Heart right ventricle (tissue), 16 donors: ENCODE results near the gene SIK1. TPM values are rescaled to one million over a fixed set of nuclear protein-coding genes. Genes with fewer than 3 reads are reported as not detected.
A peak's percentile ranks its signal among the peaks of the same experiment; 100 is the strongest.
"Not testable (repeated sequence)": the region's sequence is repeated elsewhere in the genome, so short reads cannot be mapped to it uniquely, and the experiment has no call there.

Source experiments
- ATAC-seq, 8 donors: fragments of 200-7000 bp; cut with Tn5 transposase; one replicate each; pipeline ENCODE4 v1.9.1; 2020; ENCODE audit warnings: mild to moderate bottlenecking in 8 of 8, moderate library complexity in 8 of 8, moderate number of reproducible peaks in 1 of 8
- DNase-seq, 2 donors: peaks; one replicate each; pipeline ENCODE4 v3.0.0-alpha.2; 2020
- H3K27ac ChIP-seq, 10 donors: fragments of 200-600 bp; sonication (generic) in 2 of 10; one replicate each; pipeline versions ENCODE4 v1.5.0 to v1.8.0; 2020 to 2022; ENCODE audit warnings: mild to moderate bottlenecking in 3 of 10
- H3K27me3 ChIP-seq, 7 donors: fragments of 200-600 bp; one replicate each; pipeline ENCODE4 v1.8.0; 2021 to 2022; ENCODE audit warnings: mild to moderate bottlenecking in 2 of 7
- H3K36me3 ChIP-seq, 9 donors: fragments of 200-600 bp; sonication (generic) in 1 of 9; one replicate each; pipeline versions ENCODE4 v1.5.0 to v1.8.0; 2020 to 2022; ENCODE audit warnings: mild to moderate bottlenecking in 2 of 9
- H3K4me1 ChIP-seq, 9 donors: fragments of 200-600 bp; sonication (generic) in 1 of 9; one replicate each; pipeline versions ENCODE4 v1.5.0 to v1.8.0; 2020 to 2022; ENCODE audit warnings: mild to moderate bottlenecking in 4 of 9
- H3K4me3 ChIP-seq, 10 donors: fragments of 200-600 bp; sonication (generic) in 2 of 10; one replicate each; pipeline versions ENCODE4 v1.5.0 to v1.8.0; 2020 to 2022; ENCODE audit warnings: mild to moderate bottlenecking in 7 of 10, moderate library complexity in 2 of 10
- H3K9me3 ChIP-seq, 11 donors: fragments of 200-600 bp in 10 of 11; sonication (generic) in 2 of 11; one replicate each; pipeline versions ENCODE4 v1.5.0 to v1.8.0; 2013 to 2022; ENCODE audit warnings: mild to moderate bottlenecking in 2 of 11, control low read depth in 1 of 11, moderate library complexity in 1 of 11
- WGBS, 2 donors: extraction: QIAGEN DNeasy Blood & Tissue Kit; methylation state at CpG; one replicate each; pipeline ENCODE4 v1.1.7; 2013; ENCODE audit warnings: inconsistent platforms in 1 of 2; 5-methylcytosine and 5-hydroxymethylcytosine counted together
- intact Hi-C, 10 donors: fragments of 100-400 bp; cut with DNase I; formaldehyde crosslinking; loops; one replicate each; pipeline versions ENCODE4 v1.11.1 to v1.14.2; 2022
- long read RNA-seq, 3 donors: library from polyadenylated mRNA; unstranded; transcript quantifications; one replicate each; pipeline ENCODE4 v2.0.0, GENCODE V29; 2020 to 2021
- polyA plus RNA-seq, 2 donors: library from polyadenylated mRNA; stranded (reverse); fragments of 200-250 nt; gene quantifications; one replicate each; pipeline ENCODE4 v1.2.3, GENCODE V29; 2013
- total RNA-seq, 10 donors: library from RNA; stranded (reverse); fragmentation: NEBNext Ultra II Directional in 3 of 10; extraction: Animal tissue kit (Norgen Biotek cat#: 25700) in 3 of 10; gene quantifications; one replicate each; pipeline versions ENCODE4 v1.2.1 to v1.2.4, GENCODE V29; 2021 to 2023
- TF ChIP-seq, protein P1 (sequence below), 9 donors: fragments of 200-600 bp; sonication (generic) in 2 of 9; IDR thresholded peaks; one replicate each; pipeline versions ENCODE4 v1.5.0 to v1.8.0; 2021 to 2022; ENCODE audit warnings: antibody characterized with exemption in 9 of 9, mild to moderate bottlenecking in 5 of 9, moderate library complexity in 1 of 9
- donor health status: Arrhythmogenic right ventricular cardiomyopathy.
- donor health status: ischemic (EF 13 %, LVEDD 7.1; RV severe dilation, severe dysfunction).
- donor health status: healthy with polysubstance abuse.
- donor health status: DM: no; HTN: yes; CAD: no.
- donor health status: DM: no; HTN: no; CAD: no.
- donor health status: ischemic (EF 25% LVEDD 6.9; RV normal size, moderate dysfunction).
- donor health status: ischemic (EF 25% LVEDD 5.7; RV mildly dilated, moderate dysfunction).
- donor health status: healthy.
- donor health status: DM: yes; HTN: yes; CAD: no.
- donor health status: Ischemic cardiomyopathy.
- donor health status: ischemic (EF 35%, LVEDD 5.7; RV mildly dilated, moderate dysfunction).
- donor health status: nonischemic (EF 11% LVEDD 7.7; RV severe dilation, severe dysfunction).
- donor health status: DM: yes; HTN: yes; CAD: no.
- donor health status: PGD.
- donor health status: ischemic (EF 29% LVEDD 5.4; RV normal size, mild dysfunction).
- donor health status: nonischemic (EF 23%, LVEDD 6.1; RV moderate dilation, normal function).

Gene SIK1
- total RNA-seq (100 to 1,000 TPM in 1 of 10 donors, 10 to 100 TPM in 7, 1 to 10 TPM in 2; 4.3 to 109 (median 21.9) TPM), polyA plus RNA-seq (1 to 10 TPM; 3.1 to 3.3 TPM)
- long read RNA-seq, donor 1, full-length matches to known transcripts, result 2 of 9 reads
- long read RNA-seq, donor 1, partial matches to known transcripts, result 1 of 9 reads
- long read RNA-seq, donor 1, other reads (novel, unspliced or antisense), result 6 of 9 reads
- long read RNA-seq, donor 2, result 0 reads
- long read RNA-seq, donor 3, partial matches to known transcripts, result 8 of 30 reads
- long read RNA-seq, donor 3, other reads (novel, unspliced or antisense), result 22 of 30 reads

DNA sequence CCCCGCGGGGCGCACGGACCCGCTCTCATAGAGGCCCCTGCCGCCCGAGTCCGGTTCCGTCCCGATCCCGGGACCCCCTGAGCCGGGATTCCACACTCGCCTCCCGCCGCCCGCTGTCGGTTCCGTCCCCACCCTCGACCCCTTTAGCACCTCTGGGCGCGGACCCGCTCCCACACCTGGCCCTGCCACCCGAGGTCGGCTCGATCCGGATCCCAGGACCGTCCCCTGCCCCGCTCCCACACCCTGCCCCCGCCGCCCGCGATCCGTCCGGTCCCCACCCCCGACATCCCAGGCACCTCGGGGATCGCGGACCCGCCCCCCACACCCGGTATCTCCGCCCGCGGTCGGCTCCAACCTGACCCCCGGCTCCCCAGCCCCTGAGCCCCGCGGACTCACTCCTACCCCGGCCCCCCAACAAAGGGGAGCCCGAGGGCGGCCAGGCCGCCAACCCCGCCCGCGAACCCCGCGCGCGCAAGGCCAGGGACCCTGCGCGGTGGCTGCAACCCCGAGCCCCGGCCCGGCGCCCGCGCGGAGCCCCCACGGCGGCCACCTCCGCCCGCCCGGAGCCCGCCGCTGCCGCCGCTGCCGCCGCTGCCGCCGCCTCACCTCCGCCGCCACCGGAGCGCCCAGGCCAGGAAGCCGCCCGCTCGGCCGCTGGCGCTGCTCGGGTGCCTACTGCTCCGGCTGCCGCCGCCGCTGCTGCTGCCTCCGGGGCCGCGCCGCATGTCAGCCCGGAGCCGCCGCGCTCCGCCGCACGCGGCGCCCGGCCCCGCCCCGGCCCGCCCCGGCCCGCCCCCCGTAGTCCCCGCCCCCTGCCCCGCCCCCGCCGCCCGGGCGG is at the start of gene SIK1:
SIK1 (minus strand) TSS at position 728 of the 838 bp plus-strand sequence. CDS start 953 bp downstream, outside the sequence.
- H3K9me3 ChIP-seq, intact Hi-C loops, H3K4me1 ChIP-seq, H3K27me3 ChIP-seq, DNase-seq, H3K36me3 ChIP-seq: not testable (repeated sequence)
- ATAC-seq, result peak in 5 of 8 donors; percentile 3 to 39 (median 7)
- WGBS, 2 donors, result 2% methylated on average over 16 of the region's 120 CpGs; no CpG with 5 or more reads in 1 of the 2 donors
- Histone ChIP-seq H3K27ac (peak within 1 kb of the TSS in 1 of 10 donors; percentile 47), H3K4me3 (peak within 1 kb of the TSS in 2 of 10 donors; percentile 25 to 30)

GRCh38 chr21:43471597-43472242 is 44.8 kb upstream of the SIK1 start:
- H3K36me3 ChIP-seq, DNase-seq, intact Hi-C loops, H3K4me1 ChIP-seq, H3K4me3 ChIP-seq, H3K27me3 ChIP-seq, H3K27ac ChIP-seq, H3K9me3 ChIP-seq: not testable (repeated sequence)
- peak in 5 of 8 donors; percentile 39 to 65 (median 42) for ATAC-seq
- WGBS, 2 donors, result no CpG with 5 or more reads among the region's 16 CpGs

- H3K27ac ChIP-seq, H3K4me1 ChIP-seq, H3K36me3 ChIP-seq, ATAC-seq, intact Hi-C loops, H3K27me3 ChIP-seq, H3K9me3 ChIP-seq, H3K4me3 ChIP-seq, DNase-seq: not testable (repeated sequence)
- WGBS, 2 donors, result no CpG with 5 or more reads among the region's 31 CpGs
These were observed 43.0 kb upstream of the SIK1 start for GRCh38 chr21:43469719-43470458.

GRCh38 chr21:43467785-43468184 is 40.9 kb upstream of the SIK1 start:
- H3K4me1 ChIP-seq, result no peaks in the 10 kb centered on the region
- H3K27ac ChIP-seq, result no peak overlapping the region
- no peaks in the 10 kb centered on the region for H3K27me3 ChIP-seq
- ATAC-seq, result no peak
- H3K36me3 ChIP-seq, result no peaks in the 10 kb centered on the region
- no peaks in the 10 kb centered on the region for H3K9me3 ChIP-seq
- no peak overlapping the region for H3K4me3 ChIP-seq
- DNase-seq, result no peak
- WGBS, 2 donors, result 83 to 93% methylated on average over 1 of the region's 1 CpG
- intact Hi-C loops, result no loop called here
- TF ChIP-seq, protein P1, sequence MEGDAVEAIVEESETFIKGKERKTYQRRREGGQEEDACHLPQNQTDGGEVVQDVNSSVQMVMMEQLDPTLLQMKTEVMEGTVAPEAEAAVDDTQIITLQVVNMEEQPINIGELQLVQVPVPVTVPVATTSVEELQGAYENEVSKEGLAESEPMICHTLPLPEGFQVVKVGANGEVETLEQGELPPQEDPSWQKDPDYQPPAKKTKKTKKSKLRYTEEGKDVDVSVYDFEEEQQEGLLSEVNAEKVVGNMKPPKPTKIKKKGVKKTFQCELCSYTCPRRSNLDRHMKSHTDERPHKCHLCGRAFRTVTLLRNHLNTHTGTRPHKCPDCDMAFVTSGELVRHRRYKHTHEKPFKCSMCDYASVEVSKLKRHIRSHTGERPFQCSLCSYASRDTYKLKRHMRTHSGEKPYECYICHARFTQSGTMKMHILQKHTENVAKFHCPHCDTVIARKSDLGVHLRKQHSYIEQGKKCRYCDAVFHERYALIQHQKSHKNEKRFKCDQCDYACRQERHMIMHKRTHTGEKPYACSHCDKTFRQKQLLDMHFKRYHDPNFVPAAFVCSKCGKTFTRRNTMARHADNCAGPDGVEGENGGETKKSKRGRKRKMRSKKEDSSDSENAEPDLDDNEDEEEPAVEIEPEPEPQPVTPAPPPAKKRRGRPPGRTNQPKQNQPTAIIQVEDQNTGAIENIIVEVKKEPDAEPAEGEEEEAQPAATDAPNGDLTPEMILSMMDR (IDR thresholded peaks at IDR 0.05), result no peak

DNA sequence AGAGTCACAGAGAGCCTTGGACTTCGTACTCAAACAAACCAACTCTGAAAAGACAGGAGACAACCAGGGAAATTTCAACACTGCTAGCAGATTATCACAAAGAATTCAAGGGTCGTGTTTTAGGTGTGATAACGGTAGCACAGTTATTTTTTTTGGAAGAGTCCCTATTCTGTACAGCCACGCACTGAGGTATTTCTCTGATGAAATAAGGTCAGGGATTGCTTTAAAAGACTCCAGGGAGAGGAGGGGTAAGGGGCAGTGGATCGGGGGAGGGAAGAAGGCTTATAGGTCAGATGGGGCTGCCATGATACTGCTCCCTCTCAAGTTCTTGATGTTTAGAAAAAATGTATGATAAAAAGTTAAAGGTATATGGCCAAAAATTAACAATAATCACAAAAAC is 38.2 kb upstream of the SIK1 start:
- H3K27me3 ChIP-seq, H3K9me3 ChIP-seq, ATAC-seq, H3K27ac ChIP-seq, H3K36me3 ChIP-seq, DNase-seq, H3K4me3 ChIP-seq, intact Hi-C loops, H3K4me1 ChIP-seq: not testable (repeated sequence)
- no CpG with 5 or more reads among the region's 5 CpGs for WGBS, 2 donors

GRCh38 chr21:43463498-43464261 is 36.7 kb upstream of the SIK1 start:
- intact Hi-C loops, H3K4me1 ChIP-seq, H3K9me3 ChIP-seq, H3K27ac ChIP-seq, H3K36me3 ChIP-seq, H3K27me3 ChIP-seq, H3K4me3 ChIP-seq, DNase-seq: not testable (repeated sequence)
- WGBS, 2 donors, result 81 to 86% methylated on average over 2 to 3 of the region's 20 CpGs
- ATAC-seq, result peak in 2 of 8 donors; percentile 11 to 35

GRCh38 chr21:43462932-43463331 is 36.0 kb upstream of the SIK1 start:
- H3K27me3 ChIP-seq, H3K36me3 ChIP-seq, H3K4me3 ChIP-seq, DNase-seq, H3K27ac ChIP-seq, H3K9me3 ChIP-seq, intact Hi-C loops, H3K4me1 ChIP-seq: not testable (repeated sequence)
- peak in 1 of 8 donors; percentile 2 for ATAC-seq
- WGBS, 2 donors, result no CpG with 5 or more reads among the region's 17 CpGs

DNA sequence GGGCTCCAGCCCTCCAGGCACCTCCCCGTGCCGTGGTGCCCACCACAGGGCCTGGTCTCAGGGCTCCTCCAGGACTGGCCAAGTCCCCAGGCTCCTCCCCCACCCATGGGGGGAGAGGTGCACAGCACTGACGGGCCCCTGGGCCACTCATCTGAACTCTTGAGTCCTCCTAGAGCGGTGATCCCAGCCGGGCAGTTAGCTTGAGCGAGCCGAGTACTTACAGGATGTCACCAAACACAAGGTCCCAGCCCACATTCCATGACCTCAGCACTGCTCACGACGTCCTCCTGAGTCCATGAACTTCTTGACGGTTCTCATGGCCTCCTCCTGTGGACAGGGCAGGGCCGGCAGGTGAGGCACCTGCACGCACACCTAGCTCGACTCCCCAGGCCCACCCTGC is 33.5 kb upstream of the SIK1 start:
- ATAC-seq, DNase-seq, H3K27ac ChIP-seq, H3K36me3 ChIP-seq, intact Hi-C loops, H3K4me3 ChIP-seq, H3K9me3 ChIP-seq, H3K27me3 ChIP-seq, H3K4me1 ChIP-seq: not testable (repeated sequence)
- WGBS, 2 donors, result no CpG with 5 or more reads among the region's 13 CpGs

DNA sequence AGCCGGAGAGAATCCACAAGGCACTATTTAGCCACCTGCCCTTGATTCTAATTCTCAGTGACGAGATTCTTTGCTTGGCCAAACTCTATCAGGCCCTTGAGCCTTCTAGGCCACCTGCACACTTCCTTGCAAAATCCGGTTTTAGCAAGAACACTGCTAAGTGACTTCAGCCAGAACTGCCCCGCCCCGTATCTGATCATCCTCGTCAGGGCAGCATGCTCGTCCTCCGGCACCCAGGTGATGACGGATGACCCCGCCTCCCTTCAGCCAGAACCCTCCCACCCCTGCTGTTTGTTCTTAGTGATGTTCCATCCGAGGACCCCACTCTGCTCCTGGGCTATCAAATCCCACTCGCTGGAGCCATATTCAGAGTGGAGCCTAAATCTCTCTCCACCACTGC is 32.1 kb upstream of the SIK1 start:
- H3K27ac ChIP-seq, H3K4me3 ChIP-seq, H3K9me3 ChIP-seq, ATAC-seq, H3K36me3 ChIP-seq, H3K27me3 ChIP-seq, H3K4me1 ChIP-seq, DNase-seq, intact Hi-C loops: not testable (repeated sequence)
- 83% methylated on average over 7 of the region's 12 CpGs; no CpG with 5 or more reads in 1 of the 2 donors for WGBS, 2 donors
